NCI-H2107 treated with DMSO at 0.1 percent for 48 hours (cell line): Measurements from ENCODE around the gene SRRM2.
A peak's percentile ranks its signal among the peaks of the same experiment; 100 is the strongest.

Source experiments
- DNase-seq: peaks from one replicate; lab custom pipeline; 2025; ENCODE audit not compliant: unreplicated experiment; lab: John Stamatoyannopoulos, UW

SRRM2 gene

DNA sequence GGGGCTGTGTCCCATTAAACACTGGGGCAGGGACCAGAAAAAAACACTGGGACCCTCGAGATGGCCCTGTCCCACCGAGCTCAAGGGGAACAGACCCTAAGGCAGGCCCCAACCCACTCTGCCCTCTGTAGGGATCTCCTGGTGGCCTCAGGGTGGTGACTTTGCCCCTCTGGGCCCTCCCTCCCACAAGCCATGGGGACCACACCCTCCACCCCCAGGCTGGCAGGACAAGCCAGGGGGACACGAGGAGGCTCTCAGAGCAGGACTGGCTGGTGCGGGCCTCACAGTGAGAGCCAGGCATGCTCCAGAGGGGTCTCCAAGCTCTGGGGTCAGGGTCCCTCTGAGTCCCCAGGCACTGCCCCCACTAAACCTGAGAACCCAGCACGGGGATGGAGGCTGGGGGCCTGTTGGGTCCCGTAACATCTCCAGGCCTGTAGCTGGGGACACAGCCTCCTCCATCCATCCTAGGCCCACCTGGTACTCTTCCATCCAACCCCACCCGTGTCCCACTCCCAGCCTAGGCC is 14.5 kb upstream of the SRRM2 start:
- no peak for DNase-seq

DNA sequence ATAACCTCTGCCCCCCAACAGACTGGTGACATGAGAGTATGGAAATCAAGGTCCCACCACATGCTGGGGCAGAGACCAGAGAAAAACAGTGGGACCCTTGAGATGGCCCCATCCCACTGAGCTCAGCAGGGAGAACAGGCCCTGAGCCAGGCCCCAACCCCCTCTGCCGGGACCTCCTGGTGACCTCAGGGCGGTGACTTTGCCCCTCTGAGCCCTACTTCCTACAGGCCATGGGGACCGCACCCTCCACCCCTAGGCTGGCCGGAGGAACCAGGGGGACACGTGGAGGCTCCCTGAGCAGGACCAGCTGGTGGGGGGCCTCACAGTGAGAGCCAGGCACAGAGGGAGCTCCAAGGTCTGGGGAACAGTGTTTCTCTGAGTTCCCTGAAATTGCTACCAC is 13.8 kb upstream of the SRRM2 start:
- DNase-seq = no peak

DNA sequence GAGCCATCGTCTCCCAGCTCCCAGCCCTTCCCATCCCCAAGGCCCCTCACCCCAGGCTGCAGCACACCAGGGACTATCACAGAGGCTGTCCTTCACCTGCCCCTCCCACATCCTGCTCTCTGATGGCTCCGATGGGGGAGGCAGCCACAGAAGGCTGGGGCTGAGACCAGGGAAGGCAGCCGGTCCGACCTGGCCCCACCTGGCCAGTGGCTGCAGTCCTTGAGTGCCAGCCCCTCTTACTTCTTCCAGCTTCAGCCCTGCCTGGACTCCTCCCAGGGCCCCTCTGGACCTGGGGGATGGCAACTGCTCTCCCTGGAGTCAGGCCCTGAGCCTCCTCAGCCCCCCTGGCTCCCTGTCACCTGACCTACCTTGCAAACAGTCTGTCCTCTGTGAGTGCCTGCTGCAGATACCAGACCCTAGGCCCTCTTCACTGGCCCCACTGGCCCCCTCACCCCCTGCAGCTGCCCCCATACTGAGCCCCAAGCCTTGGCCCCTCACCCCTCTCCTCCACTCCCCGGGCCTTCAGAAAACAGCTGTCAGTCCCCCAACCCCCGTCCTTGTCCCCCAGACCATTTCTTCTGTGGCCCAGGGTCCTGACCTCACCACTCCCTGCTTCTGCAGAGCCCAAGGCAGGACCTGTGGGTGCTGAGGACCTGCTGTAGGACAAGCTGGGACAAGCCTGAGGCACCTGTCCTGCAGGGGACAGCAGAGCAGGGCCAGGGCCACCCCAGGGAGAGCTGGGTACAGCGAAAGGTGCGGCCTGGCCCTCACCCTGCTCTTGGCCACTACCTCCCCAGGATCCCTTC is 12.6 kb upstream of the SRRM2 start:
- DNase-seq = no peak

DNA sequence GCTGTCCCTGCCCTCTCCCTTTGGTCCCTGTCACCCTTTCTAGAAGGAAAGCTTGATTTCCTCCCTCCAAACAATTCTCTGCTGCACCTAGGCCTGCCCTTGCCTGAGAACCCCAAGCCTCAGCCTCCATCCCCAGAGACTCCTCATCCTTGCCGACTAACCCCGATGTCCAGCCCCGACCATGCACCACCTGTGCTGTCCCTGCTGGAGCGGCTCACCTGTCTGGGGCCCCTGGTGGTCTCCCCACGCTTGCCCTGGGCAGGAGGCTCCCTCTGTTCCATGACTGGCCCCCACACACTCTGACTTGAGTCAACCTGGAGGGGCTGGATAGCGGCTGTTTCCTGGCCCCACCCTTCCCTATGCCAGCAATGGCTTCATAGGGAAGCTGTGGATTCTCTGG is 12.0 kb upstream of the SRRM2 start:
- DNase-seq = no peak

DNA sequence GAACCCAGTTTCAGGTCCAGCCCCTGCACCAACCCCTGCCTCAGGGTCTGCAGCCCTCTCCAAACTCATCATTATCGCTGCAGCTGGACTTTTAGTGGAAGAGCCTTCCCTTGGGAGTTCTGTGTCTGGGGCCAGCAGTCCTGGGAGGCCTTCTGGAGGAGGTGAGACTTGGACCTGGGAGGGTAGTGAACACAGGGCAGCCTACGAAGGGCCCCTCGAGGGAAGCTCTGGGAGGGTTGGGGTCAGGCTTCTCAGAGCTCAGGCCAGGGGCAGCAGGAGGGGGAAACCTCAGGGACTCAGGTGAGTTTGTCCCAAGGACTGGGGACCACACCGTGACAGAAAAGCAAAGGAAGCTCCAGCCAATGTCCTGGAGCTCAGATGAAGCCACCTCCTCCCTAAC is 11.3 kb upstream of the SRRM2 start:
- no peak for DNase-seq

DNA sequence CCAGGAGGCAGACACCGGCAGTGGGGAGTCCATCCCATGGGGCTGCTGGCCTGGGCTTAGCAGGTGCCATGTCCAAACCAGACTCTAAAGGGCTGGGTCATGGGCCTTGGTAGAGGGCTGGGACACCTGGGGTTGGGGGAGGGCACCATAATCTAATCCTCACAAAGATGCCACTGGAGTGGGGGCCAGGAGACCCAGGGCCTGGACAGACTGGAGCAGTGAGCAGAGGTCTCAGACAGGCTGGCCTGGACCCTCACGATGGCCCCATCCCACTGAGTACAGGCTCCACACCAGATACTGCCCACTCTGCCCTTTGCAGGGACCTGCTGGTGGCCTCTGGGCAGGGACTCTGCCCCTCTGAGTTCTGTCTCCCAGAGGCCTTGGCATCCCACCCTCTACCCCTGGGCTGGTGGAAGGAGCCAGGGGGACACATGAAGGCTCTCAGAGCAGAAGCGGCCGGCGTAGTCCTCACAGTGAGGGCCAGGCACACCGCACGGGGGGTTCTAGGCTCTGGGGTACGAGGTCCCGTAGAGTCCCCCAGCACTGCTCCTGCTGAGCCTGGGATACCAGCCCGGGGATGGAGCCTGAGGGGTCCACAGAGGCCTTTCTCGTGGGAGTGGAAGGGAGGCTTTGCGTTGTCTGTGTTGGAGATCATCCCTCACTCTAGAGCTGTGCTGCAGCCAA is 10.0 kb upstream of the SRRM2 start:
- DNase-seq = no peak

DNA sequence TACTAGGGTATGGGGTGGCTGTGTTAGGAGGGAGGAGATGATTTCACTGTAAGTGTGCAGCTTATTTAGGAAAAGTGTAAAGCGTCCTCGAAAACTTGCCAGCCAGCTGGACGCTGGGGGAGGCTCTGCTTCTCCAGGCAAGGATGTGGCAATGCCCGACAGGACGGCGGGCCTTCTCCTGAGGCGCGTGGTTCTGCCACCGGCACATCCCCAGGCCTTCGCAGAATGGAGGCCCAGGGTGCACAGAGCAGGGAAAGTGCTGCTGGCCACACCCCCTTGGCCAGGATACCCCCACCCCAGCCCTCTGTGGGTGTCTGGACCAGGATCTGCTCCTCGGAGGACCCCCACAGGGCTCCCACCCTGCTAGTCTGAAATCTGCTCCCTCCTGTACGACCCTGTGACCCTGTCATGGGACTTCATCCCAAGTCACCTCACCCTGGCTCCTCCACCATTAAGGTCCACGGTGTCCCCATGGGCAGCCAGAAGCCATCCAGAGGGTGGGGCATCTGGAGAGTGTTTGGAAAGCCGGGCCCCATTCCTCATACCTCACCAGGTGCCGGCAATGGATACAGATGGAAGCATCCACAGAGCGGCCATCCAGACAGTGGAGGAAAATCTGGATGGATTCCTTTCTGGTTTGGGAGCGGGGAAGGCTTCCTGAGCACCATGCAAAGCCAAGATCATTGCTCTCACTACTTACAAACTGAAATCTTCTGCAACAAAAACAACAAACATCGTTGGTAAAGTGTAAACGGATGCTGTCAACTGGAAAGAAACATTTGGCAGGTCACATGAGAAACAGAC is 9.2 kb upstream of the SRRM2 start:
- DNase-seq = no peak

DNA sequence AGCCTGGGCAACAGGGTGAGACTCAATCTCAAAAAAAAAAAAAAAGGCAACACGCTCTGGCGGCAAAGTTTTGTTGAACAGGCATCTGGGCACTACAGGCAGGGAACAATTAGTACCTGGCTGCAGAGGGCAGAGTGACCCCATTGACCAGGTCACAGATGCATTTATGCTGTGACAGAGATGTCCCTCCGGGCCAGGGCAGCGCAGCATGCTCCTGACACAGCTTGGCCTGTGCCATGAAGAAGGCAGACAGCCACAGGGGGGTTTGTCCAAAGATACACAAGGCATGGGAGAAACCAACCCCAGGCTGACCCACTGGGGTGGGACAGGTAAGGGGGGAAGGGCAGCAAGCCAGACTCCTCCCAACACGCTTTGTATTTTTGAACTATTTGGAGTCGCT is 7.7 kb upstream of the SRRM2 start:
- no peak for DNase-seq

DNA sequence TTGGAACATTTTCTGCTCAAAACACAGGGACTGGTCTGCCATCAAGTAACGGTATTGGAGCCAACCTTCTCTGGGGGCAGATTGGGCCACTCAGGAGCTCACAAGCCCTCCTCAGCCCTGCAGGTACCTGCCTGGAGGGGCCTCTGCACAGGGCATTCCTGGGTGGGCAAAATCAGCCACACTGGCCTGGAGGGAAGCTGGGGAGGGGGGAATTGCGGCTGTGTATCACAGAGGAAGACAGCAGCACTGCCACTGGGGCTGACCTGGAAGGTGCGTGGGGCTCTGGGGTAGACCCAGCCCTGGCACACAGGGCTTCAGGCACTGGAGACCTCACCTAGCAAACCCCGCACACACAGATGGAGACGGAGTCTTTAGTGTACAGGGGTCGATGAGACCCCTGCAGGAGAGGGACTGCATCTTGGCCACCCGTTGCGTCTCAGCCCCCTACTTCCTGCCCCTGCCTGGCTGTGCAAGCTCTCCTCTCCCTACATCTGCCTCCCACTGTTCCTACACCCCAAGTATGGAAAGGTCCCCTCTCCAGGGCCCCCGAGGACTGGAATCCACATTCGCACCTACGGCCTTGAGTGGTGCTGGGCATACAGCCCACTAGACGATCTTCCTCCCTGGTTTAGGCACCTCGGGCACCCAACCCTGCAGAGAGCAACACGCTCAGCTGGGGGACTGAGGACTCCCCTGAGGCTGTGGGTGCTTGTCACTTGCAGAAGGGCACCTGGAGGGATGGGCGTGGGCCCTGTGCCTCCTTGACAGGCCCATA is 7.1 kb upstream of the SRRM2 start:
- DNase-seq = no peak

DNA sequence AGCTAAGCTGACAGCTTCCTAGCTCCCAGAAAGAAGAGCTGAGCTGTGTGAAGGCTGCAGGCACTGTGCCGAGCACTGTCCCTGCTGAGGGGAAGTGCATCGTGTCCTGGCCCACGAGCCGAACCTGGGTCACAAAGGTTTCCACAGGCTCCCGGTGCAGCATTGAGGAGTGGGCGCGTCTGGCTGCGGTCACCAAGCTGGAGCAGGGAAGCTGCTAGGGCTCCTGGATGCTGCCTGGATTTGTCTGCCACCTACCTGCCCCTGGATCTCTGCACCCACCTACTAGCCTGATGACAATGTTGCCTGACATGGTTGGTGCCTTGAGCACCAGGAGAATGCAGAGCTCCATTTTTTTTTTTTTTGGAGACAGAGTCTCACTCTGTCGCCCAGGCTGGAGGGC is 6.5 kb upstream of the SRRM2 start:
- no peak for DNase-seq

DNA sequence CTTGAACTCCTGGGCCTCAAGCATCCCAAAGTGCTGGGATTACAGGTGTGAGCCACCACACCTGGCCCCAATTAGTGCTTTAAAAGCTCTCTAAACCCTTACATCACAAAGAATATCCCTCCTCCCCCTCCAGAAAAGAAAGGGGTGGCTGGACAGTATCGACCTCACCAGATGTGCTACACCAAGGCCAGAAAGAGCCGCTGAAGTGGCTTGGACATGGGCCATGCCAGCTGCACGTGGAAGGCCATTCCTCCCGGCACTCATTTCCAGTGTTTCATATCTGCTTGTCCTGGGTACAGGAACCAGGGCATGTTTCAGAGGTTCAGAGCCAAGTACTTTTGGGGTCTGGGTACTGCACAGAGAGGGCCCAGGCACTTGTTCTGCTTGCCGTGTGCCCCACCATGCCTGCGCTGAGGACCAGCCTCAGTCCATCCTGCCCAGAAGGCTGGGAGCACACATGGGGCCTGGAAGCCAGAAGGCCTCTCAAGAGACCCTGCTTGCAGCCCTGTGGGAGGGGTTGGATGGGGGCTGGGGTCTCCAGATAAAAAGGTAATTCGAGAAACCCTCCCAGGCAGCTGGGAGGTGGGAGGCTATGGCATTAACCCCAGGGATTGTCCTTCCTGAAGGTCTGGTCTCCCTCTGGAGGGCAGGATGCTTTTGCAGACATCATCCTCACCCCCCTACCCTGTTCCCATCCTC is 3.5 kb upstream of the SRRM2 start:
- DNase-seq = peak; percentile 25

DNA sequence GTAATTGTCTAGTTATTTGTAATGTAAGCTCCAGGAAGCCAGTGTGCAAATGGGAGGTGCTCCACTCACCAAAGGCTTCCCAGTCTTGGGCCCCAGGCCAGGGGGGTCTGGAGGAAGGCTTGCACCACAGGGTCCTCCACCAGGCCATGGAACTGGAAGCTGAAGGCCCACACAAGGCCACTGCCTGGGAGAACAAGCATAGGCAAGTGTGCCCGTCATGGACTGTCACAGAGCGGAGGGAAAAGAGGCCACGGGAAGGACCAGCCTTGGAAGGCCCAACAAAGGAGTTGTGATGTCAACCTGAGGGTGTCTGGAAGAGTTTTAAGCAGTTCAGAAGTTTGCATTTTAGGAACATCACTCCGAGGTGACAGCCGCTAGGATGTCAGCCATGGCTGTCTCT is 3.0 kb upstream of the SRRM2 start:
- peak; percentile 20 for DNase-seq

DNA sequence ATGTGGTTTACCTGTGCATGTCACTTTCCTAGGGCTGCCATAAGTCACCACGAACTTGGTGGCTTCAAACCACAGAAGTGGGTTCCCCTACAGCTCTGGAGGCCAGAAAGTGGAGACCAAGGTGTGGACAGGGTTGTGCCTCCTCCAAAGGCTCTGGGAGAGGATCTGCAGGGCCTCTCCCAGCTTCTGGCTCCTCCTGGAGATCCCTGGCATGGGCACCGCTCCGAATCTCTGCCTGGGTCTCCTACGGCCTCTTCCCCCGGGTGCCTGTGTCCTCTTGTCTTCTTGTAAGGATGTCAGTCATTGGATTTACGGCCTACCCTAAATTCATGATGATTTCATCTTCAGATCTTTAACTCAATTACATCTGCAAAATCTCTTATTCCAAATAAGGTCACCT is 2.5 kb upstream of the SRRM2 start:
- DNase-seq = no peak

DNA sequence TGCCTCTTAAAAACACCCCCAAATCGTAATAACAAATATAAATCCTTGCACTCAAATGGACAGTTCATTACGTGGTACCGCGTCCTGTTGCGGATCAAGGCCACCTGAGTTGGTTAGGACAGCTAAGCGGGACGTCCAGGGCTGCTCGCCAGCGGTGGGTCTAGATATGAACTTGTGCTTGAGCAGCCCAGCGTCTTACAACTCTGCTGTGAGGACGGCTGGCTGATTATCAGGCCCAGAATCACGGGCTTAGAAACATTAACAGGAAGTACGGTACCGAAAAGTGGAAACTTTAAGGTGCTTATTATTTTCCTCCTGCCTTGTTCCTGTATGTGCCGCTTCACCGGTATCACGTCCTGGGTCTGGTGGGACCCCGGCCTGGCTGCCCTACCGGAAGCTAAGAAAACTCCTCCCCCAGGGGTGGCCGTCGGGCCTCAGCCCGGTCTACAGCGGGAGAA is 832 bp upstream of the SRRM2 start:
- DNase-seq = no peak

DNA sequence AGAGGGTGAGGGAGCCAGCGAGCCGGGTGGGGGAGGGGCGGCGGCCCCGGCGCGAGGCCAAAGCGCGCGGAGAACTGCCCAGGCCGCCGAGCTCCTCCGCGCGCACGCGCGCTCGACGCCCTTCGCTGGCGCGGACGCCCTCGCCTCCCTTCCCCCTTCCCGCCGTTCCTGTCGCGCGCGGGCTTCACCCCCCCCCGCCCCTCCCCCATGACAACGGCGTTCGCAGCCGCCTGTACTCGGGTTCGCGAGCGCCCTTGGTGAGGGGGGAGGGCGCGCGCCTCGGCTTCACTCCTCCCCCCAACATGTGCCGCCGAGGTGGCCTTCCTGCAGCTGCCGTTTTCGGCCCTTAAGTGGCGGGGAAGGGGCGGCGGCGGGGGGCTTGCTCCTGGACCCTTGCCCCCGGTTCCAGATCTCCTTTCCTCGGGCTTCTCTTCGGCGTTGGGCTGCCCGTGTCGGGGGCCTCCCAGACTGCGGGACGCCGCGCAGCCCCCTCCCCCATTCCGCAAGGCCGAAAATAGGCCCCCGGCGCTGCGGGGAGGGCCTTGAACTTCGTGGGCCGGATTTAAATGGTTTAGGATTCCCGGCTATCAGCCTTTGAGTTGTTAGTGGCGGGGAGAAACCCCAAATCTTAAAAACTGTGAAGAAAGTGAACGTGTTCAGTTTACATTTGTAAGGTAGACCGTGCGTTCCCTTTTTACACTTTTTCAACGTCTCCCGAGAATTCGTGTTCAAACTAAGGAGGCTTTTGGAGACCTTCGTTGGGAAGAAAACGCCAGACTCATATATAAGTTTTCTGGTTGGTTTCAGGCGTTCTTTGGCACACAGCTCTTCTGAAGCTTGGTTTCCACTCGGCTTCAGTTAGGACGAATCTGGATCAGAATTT is 653 bp downstream of the SRRM2 start:
- DNase-seq = peak; percentile 18

DNA sequence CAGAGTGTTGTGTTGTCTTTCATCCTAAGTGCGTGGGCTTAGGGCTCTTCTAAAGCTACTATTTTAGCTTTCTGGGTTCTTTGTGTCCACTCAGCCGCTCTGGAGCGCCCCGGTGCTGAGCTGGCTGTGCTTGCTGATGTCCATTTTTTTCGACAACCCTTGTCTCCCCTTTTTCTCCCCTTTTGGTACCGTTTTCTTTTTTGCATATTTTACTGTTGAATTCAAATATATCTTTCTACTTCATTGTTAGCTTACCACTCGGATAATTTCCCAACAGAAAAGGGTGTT is 1.2 kb downstream of the SRRM2 start:
- no peak for DNase-seq

DNA sequence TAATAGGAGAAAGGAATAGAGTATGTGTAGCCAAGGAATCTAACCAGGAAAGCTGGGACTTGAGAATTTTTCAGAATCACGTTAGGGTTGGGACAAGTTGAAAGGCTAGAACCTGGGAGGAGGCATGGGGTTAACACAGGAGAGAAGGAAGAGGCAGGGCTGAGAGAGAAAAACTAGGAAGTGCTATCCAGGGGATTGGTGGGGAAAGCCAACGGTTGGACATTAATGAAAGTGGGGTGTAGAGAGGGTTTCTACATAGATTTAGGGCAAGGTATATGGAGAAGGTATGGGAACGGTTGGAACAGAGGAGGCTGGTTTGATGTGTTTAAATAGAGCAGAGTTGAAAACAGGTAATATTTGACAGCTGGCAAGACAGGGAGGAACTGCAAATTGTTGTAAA is 2.7 kb downstream of the SRRM2 start:
- DNase-seq = no peak

DNA sequence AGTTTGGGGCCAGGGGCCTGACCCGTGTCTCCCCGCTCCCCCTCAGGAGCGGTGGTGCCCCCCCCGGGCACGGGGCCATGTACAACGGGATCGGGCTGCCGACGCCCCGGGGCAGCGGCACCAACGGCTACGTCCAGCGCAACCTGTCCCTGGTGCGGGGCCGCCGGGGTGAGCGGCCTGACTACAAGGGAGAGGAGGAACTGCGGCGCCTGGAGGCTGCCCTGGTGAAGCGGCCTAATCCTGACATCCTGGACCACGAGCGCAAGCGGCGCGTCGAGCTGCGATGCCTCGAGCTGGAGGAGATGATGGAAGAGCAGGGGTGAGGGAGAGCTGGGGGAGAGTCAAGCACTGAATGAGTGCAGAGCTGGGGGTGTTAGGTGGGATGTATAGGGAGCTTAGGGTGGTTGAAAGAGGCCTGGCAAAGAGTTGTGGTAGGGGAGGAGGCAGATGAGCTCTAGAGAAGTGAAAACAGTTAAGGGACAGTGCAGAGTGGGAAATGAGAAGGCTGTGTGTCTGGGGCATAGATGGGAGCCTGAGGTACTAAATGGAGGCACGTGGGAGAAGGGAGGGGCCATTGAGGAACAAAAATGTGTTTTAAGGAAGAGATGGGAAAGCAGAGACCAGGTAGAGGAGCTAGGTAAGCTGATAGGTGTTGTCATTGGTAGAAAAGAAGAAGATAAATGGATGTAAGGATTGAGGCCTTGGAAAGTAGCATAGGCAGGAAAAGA is 4.0 kb downstream of the SRRM2 start:
- DNase-seq = no peak

DNA sequence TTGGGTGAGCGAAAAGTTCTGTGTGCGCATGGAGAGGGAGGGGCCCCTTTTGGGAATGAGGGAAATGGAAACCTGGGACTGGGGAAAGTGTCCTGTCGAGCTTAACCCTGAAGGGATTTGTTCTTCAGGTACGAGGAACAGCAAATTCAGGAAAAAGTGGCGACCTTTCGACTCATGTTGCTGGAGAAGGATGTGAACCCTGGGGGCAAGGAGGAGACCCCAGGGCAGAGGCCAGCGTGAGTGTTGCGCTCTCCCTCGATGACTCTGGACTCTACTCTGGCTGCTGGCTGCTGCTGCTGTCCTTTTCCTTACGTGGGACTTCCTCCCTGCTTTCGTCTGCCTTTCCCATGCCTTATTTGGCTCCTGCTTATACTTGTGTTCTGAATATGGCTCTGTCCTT is 4.9 kb downstream of the SRRM2 start:
- no peak for DNase-seq
